Astrocyte of the spinal cord (primary cell): ENCODE data around the gene ADAD2.
A peak's percentile ranks its signal among the peaks of the same experiment; 100 is the strongest.

Experiments used
- DNase-seq: peaks from one replicate; pipeline ENCODE4 v3.0.0; 2011; ENCODE audit warnings: low read depth, low spot score
- H3K4me3 ChIP-seq: 2 replicates; pipeline ENCODE4 v1.5.1; 2011; ENCODE audit warnings: low read depth, mild to moderate bottlenecking, low read length, moderate library complexity
- in situ Hi-C: cut with HindIII; loops from 2 replicates; pipeline ENCODE4 v1.10.0; 2017; ENCODE audit warnings: low sequenced_read_pairs
- TF ChIP-seq, protein P1 (sequence below): IDR thresholded peaks from 2 replicates; pipeline ENCODE4 v1.5.1; 2012; ENCODE audit warnings: low read depth, mild to moderate bottlenecking, low read length, inconsistent platforms

Gene ADAD2

GRCh38 chr16:84181144-84181915, 9.6 kb upstream of the ADAD2 start:
- TF ChIP-seq, protein P1, sequence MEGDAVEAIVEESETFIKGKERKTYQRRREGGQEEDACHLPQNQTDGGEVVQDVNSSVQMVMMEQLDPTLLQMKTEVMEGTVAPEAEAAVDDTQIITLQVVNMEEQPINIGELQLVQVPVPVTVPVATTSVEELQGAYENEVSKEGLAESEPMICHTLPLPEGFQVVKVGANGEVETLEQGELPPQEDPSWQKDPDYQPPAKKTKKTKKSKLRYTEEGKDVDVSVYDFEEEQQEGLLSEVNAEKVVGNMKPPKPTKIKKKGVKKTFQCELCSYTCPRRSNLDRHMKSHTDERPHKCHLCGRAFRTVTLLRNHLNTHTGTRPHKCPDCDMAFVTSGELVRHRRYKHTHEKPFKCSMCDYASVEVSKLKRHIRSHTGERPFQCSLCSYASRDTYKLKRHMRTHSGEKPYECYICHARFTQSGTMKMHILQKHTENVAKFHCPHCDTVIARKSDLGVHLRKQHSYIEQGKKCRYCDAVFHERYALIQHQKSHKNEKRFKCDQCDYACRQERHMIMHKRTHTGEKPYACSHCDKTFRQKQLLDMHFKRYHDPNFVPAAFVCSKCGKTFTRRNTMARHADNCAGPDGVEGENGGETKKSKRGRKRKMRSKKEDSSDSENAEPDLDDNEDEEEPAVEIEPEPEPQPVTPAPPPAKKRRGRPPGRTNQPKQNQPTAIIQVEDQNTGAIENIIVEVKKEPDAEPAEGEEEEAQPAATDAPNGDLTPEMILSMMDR: no peak
- DNase-seq: no peak
- no peak overlapping the region for H3K4me3 ChIP-seq
- in situ Hi-C loops: no loop called here

DNA sequence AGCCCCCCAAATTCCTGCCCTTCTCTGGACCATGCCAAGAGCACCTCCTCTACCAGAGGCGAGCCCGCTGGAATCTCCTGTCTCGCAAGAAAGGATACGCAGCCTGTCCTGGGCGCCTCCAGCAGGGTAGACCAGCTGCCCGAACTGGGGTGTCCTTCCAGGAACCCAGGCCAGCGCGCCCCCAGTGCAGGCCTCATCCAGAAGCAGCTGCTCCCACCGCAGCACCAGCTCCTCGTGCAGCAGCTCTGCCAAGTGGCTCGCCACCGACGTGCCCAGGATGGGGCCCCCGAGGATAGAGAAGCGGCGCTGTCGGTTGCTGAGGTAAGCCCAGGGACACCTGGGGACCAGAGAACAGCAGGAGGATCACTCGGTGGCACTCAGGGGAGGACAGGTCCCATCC, 8.9 kb upstream of the ADAD2 start:
- no peak for DNase-seq
- no peak overlapping the region for H3K4me3 ChIP-seq
- in situ Hi-C loops: no loop called here
- TF ChIP-seq, protein P1: no peak

DNA sequence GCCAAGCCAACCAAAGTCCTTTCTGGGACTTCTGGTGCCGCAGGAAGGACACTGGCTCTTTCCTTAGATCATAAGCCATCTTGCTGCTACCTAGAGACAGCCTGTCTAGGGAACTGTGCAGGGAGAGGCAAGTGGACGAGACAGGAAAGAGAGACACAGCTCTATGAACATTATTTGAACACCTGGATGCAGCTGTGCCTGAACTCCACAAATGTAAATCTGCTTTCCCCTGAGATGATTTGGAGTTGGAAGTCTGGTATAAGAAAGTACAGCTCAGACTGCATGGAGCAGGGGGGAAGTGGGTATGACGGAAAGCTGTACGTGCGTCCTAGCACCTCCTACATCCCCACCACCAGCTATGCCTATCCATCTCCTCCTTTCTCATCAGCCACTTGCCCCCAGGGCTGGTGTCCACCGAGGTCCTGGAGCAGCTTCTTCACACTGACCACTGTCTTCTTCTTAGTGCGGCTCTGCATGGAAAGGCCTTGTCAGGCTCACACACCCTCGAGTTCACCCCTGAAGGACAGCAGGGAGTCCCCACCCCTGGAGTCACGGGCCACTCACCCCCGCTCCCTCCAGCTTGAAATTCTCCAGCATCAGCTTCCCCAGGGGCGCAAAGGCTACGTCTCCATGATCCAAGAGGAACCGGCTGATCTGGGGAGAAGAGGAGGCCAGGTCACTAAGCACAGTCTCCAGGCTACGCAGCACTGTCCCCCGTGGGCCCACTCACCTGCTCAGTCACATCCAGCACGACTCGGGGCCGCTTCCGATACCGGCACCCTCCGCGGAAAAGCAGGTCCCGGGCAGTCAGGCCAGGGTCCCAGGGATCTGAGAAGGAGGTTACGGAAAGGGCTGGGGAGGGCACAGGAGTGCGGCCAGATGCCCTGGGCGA, 8.0 kb upstream of the ADAD2 start:
- TF ChIP-seq, protein P1: no peak

DNA sequence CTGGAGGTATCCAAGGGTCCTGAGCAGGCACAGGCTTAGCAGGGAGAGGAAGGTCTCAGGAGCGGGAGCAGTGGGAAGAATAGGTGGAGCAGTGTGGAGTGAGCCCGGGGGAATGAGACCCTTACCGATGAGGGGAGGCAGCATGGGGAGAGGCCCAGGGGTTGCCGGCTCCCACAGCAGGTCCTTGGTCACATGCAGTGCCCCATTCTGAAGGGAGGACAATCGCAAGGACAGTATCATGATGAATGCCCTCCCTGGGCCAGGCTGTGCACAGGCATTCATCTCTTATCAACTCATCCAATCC, 7.4 kb upstream of the ADAD2 start:
- TF ChIP-seq, protein P1: no peak
- in situ Hi-C loops: no loop called here
- H3K4me3 ChIP-seq: no peak overlapping the region
- DNase-seq: no peak

More for the DNA sequence above, 8.0 kb upstream of the ADAD2 start:
- in situ Hi-C loops: no loop called here
- no peak overlapping the region for H3K4me3 ChIP-seq
- no peak for DNase-seq

- no peak overlapping the region for H3K4me3 ChIP-seq
- in situ Hi-C loops: no loop called here
- TF ChIP-seq, protein P1: peak; percentile 44
- no peak for DNase-seq
Measured at GRCh38 chr16:84183911-84184591, 6.9 kb upstream of the ADAD2 start.

- in situ Hi-C loops: no loop called here
- DNase-seq: no peak
- TF ChIP-seq, protein P1: no peak
- H3K4me3 ChIP-seq: no peak overlapping the region
Measured at GRCh38 chr16:84184775-84185174, 6.2 kb upstream of the ADAD2 start.
